ENCODE results near the gene AEBP1. TPM values are rescaled to one million over a fixed set of nuclear protein-coding genes. Genes with fewer than 3 reads are reported as not detected.

AEBP1 gene
- total RNA-seq, 1 experiment from 2014 or later = 17.8 TPM

DNA sequence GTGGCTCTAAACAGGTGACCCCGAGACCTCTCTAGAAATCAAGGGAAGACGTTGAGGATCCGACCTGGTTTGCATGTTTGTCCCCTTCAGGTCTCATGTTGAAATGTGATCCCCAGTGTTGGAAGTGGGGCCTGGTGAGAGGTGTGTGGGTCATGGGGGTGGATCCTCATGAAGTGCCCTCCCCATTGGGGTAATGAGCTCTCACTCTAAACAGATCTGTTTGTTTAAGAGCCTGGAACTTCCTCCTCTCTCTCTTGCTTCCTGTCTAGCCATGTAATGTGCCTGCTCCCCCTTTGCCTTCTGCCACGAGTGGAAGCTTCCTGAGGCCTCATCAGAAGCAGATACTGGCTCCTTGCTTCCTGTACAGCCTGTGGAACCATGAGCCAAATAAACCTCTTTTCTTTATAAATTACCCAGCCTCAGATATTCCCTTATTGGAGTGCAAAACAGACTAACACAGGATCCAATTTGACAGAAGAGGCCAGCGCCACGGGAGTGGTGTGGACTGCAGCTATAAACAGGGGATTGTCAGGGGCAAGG is 11.0 kb upstream of the AEBP1 start:
- H3K9me3 ChIP-seq (replicated peaks) = no peaks in the 10 kb centered on the region
- DNase-seq = no peak
- H3K27ac ChIP-seq = no peak overlapping the region
- H3K27me3 ChIP-seq = no peaks in the 10 kb centered on the region
- no peaks in the 10 kb centered on the region for H3K36me3 ChIP-seq
- H3K4me1 ChIP-seq = peaks cover 25% of the 10 kb centered on the region
- H3K4me3 ChIP-seq = no peak overlapping the region

DNA sequence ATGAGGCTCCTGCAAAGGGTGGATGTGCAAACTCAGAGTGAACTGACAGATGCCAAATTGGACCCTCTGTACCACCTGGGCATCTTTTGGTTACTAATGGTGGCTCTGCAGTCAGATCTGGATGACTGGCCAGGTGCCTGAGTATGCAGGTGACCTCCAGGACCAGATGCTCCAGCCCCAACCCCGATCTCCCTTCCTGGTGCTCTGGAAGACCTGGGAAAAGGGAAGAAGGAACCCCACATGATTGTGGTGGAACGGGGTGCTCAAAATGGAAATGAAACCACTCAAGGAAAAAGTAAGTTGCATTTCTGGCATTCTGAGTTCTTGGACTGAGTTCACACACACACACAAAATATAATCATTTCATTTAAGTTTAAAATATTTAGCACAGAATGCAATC is 9.8 kb upstream of the AEBP1 start:
- DNase-seq = no peak
- no peaks in the 10 kb centered on the region for H3K9me3 ChIP-seq (replicated peaks)
- no peaks in the 10 kb centered on the region for H3K36me3 ChIP-seq
- no peaks in the 10 kb centered on the region for H3K27me3 ChIP-seq
- H3K27ac ChIP-seq = no peak overlapping the region
- H3K4me3 ChIP-seq = no peak overlapping the region
- peaks cover 21% of the 10 kb centered on the region for H3K4me1 ChIP-seq

DNA sequence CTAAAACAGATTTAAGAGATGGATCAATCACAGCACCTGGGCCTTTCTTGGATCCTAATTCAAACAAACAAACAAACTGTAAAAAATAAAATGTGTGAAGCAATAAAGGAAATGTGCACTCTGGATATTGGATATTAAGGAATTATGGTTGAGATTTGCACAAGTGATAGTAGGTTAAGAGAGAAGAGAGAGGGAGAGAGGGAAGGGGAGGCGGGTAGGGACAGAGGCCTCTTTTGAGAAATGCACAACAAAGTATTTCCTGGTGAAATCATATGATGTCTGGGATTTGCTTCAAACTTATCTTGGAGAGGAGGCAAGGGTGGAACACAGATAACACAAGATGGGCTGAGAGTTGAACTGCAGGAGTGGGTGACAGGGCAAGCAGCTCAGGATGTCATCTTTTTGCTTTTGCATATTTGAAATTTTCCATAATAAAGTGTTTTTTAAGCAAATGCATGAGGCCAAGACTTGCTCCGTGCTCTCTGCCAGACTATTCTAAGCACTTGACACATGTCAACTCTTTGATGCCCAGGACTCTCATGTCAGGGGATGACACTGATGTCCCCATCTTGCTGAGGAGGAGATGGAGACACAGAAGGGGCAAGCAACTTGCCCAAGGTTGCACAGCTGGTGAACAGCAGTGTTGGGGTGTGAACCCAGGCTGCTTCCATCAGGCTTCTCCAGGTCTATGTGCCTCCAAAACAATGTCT is 9.1 kb upstream of the AEBP1 start:
- no peak overlapping the region for H3K4me3 ChIP-seq
- H3K9me3 ChIP-seq (replicated peaks) = no peaks in the 10 kb centered on the region
- H3K27ac ChIP-seq = no peak overlapping the region
- H3K36me3 ChIP-seq = no peaks in the 10 kb centered on the region
- no peak for DNase-seq
- no peaks in the 10 kb centered on the region for H3K27me3 ChIP-seq
- peaks cover 28% of the 10 kb centered on the region for H3K4me1 ChIP-seq

DNA sequence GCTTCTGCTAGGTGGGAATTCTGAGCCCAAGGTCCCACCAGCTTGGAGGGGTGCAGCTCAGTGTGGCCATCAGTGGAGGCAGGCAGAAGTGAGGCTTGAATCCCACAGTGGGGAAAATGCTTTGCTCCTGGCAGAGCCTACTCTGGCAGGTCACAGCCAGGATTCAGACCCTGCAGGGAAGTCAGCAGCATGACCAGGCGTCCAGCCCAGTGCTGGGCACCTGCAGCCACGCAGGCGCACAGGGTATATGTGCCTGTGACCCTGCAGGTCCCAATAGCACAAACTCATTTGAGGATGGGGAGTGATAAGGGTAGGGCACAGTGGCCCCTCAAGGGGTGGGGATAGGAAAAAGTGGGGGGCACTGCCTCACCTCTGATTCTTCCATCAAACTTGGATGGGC is 8.4 kb upstream of the AEBP1 start:
- Histone ChIP-seq H3K4me3 (no peak overlapping the region), H3K9me3 (replicated peaks) (no peaks in the 10 kb centered on the region), H3K27ac (no peak overlapping the region), H3K27me3 (no peaks in the 10 kb centered on the region), H3K4me1 (peaks cover 33% of the 10 kb centered on the region), H3K36me3 (no peaks in the 10 kb centered on the region)
- no peak for DNase-seq

DNA sequence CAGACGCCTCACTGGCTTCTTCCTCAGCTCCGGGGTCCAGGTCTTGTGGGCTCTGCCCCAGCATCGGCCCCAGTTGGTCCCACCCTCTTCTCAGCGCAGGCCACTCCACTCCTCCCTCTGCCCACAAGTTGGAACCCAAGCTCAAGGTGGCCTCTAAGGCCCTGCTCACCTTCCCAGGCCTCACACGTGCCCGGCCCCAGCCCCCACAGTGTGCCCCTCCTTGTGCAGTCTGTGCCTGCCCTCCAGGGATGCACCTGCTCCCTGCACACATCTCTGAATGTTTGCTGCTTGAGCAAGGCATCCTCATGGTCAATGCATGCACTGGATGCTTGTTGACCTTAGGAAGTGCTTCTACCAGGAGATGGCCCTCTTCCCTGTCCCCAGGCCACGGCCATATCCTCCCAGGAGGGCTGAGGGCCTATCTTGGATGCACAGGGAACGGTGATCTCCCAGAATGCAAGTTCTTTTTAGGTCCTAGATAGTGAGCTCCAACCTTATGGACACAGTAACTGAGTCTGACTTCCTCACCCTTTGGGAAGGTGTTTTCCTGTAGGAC is 7.7 kb upstream of the AEBP1 start:
- Histone ChIP-seq H3K4me1 (peaks cover 33% of the 10 kb centered on the region), H3K27ac (no peak overlapping the region), H3K27me3 (no peaks in the 10 kb centered on the region), H3K4me3 (no peak overlapping the region), H3K9me3 (replicated peaks) (no peaks in the 10 kb centered on the region), H3K36me3 (no peaks in the 10 kb centered on the region)
- DNase-seq = no peak

DNA sequence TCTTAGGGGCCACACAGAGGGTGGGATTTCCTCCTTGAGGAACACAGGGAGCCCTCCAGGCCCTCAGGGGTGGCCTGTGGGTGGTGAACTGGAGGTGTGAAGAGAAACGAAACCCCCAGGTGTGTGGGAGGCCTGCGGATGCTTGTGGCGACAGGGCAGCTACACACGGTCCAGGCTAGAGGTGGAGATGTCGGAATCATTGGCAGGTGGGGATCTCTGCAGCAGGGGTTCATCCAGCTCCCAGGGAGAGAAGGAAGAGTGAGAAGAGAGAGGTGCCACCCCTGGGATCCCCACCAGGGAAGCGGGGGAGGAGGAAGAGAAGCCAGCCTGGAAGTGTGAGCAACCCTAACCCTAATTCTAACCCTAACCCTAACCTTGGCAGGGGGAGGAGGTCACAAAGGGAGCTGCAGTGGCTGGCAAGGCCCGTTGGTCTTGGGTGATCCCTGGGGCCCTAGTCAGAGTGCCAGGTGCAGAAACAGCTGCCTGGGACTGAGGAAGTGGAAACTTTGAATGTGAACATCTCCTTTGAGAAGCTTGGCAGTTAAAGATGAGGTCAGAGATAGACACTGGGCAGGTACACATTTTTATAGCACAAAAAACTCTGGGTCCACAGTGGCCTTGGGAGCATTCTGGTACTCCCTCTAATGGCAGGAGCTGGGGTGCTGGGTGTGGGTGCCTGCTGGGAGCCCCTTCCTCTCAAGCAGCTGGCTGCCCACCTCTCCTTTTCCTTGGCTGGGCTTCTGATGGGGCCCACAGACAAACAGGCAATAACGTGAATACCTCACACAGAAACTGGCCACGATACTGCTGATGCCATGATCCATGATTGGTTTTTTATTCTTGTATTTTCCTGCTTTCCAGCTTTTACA is 6.8 kb upstream of the AEBP1 start:
- H3K9me3 ChIP-seq (replicated peaks) = no peaks in the 10 kb centered on the region
- H3K4me1 ChIP-seq = peaks cover 31% of the 10 kb centered on the region
- peak in 1 of 2 experiments; percentile 52 for DNase-seq
- no peak overlapping the region for H3K4me3 ChIP-seq
- no peaks in the 10 kb centered on the region for H3K36me3 ChIP-seq
- no peaks in the 10 kb centered on the region for H3K27me3 ChIP-seq
- H3K27ac ChIP-seq = no peak overlapping the region

DNA sequence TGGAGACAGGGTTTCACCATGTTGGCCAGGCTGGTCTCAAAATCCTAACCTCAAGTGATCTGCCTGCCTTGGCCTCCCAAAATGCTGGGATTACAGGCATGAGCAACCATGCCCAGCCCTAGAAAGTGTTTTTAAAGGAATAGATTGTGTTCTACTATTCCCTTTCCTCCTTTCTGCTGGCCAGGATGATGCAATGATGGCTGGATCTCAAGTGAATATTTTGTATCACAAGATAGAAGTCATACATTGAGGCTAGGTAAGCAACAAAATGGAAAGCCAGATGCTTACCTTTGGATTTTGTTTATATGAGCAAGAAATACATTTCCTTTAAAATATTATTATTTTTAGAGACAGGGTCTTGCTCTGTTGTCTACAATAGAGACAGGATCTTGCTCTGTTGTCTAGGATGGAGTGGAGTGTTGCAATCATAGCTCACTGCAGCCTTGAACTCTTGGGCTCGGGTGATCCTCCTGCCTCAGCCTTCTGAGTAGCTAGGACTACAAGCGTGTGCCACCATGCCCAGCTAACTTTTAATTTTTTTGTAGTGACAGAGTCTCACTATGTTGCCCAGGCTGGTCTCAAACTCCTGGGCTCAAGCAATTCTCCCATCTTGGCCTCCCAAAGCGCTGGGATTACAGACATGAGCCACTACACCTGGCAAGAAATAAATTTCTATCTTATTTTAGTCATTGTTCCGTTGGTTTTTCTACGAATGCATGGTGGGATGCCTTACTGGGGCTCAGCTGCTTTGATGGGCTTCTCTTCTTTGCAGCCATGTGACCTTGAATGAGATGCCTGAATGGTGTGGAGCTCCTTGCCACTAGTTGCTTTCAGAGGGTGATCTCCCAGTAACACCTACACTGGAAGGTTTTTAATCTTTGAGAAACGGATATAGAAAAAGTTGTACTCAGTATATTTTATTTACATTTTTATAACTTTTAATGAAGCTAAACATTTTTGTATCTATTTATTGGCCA is 5.8 kb upstream of the AEBP1 start:
- no peaks in the 10 kb centered on the region for H3K27me3 ChIP-seq
- no peak overlapping the region for H3K4me3 ChIP-seq
- H3K4me1 ChIP-seq = peaks cover 32% of the 10 kb centered on the region
- DNase-seq = no peak
- H3K36me3 ChIP-seq = no peaks in the 10 kb centered on the region
- no peaks in the 10 kb centered on the region for H3K9me3 ChIP-seq (replicated peaks)
- H3K27ac ChIP-seq = no peak overlapping the region

DNA sequence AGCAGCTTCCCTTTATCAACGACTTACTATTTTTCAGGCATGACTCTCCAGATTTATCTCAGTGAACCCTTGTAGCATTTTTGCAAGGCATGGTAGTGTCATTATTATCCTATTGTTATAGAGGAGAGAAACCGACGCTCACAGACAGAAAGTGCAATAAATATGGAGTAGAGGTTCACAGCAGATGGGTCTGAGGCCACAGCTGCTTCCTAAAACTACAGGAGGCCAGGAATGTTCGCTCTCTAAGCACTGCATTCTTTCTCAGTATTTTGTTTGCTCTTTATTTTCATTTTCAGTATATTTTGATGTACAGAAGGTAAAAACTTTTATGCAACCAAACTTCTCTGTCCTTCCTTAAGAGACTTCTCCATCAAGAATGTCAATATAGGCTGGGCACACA is 4.5 kb upstream of the AEBP1 start:
- no peak for DNase-seq

DNA sequence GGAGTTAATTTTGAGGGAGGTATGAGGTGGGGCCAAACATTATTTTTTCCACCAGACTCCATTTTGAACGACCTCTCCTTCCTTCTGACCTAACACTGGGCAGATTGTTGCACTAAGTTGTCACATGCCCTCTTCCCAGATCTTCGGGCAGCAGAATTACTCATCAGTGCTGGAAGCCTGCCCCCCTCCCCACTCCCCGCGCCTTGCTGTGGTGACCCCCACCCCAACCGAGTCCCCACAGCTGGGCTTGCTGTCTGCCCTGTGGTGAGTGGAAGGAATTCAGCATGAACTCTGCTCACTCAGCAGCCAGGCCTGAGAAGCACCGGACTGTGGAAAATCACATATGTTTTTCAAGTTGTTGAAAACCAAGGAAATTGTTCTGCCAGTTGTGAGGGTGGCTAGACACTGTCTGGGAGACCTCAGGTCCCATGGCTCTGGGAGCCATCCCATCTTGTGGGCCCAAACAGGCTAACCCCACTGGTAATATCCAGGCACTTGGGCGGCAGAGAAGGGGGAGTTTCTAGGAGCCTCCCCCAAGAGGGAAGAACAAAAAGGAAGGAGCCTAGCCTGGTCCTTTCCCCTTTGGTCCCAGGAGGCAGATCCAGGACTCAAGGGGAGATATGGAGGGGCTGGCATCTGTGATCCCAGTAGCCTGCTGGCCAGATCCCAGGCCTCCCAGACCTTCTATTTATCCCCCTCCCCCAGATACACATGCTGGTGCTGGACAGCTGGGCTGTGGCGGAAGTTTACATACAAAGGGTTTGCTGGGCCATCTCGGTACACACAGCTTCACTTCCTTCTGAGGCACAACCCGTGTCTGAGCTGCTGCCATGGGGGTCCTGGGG is 3.5 kb upstream of the AEBP1 start:
- H3K27ac ChIP-seq = peak overlapping the region; percentile 83
- DNase-seq = peak; percentile 57 to 71
- H3K27me3 ChIP-seq = no peaks in the 10 kb centered on the region
- no peaks in the 10 kb centered on the region for H3K9me3 ChIP-seq (replicated peaks)
- no peaks in the 10 kb centered on the region for H3K36me3 ChIP-seq
- H3K4me1 ChIP-seq = peaks cover 35% of the 10 kb centered on the region
- no peak overlapping the region for H3K4me3 ChIP-seq

More for the DNA sequence above, 4.5 kb upstream of the AEBP1 start:
- Histone ChIP-seq H3K4me1 (peaks cover 35% of the 10 kb centered on the region), H3K27ac (peak overlapping the region; percentile 83), H3K9me3 (replicated peaks) (no peaks in the 10 kb centered on the region), H3K4me3 (no peak overlapping the region), H3K36me3 (no peaks in the 10 kb centered on the region), H3K27me3 (no peaks in the 10 kb centered on the region)

DNA sequence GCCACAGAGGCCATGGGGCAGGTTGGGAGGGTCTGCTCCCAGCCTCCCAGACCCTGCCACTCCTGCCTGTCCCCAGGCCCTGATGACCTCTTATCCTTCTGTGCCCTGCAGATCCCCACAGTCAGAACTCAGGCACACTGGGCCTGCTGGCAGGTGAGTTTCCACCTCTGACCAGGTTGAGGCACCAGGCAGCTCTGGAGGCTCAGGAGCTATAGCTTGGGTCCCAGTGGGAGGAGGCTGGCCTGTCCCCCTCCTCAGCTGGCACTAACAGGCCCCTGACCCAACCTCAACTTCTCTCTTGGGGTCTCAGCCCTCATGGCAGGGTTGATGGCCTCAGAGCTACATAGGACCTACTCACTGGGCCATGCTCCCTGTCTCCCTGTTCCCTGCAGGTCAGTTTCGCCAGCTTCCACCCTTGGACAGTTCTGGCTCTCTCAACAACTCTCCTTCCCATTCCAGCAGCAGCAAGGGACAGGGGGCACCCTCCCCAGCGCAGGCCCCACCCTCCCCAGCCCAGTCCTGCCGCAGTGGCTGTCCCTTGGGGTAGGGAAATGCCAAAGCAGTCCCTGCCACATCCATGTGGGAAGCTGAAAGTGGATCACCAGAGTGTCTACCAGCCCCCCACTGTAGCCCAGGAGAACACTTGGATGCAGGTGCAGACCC is 2.7 kb upstream of the AEBP1 start:
- Histone ChIP-seq H3K27me3 (no peaks in the 10 kb centered on the region), H3K4me1 (peaks cover 35% of the 10 kb centered on the region), H3K27ac (peak overlapping the region; percentile 83), H3K4me3 (no peak overlapping the region), H3K9me3 (replicated peaks) (no peaks in the 10 kb centered on the region), H3K36me3 (no peaks in the 10 kb centered on the region)
- no peak for DNase-seq

DNA sequence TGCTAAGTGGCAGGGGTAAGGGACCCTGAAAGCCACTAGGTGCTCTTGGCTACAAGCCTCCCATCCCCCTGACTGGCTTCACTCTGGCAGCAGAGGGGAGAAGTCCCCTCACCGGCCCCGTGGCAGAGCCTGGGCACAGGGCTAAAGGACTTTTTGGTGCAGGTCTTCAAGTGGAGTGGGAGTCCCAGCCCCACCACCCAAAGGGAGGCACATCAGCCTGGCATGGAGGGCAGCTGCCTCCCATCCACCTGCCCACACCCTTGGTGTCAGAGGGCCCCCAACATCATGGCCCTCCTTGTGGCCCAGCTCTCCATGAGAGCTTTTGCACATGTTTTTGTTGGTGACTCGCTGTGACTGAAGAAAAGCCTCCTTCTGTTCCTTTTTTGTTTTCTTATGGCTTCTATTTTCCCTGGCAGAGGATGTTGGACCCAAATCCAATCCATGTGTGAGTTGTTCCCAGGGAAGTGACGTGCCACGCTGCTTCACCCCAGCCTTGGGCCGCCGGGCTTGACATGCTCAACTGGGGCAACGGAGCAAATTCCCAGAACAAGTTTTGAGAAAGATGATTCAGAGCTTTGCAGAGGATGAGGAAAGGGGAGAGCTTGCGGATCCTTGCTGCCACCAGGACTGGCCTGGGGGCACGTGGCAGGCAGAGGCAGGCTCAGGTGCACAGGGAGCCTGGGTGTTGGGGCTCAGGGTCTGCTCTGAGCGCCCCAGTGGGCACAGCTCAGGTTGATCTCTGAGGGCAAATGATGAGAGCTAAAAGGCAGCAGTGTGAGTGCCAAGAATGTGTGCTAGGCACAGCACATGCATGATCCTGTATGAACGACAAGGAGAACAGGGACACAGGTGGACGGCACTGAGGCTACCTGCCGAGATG is 1.9 kb upstream of the AEBP1 start:
- Histone ChIP-seq H3K9me3 (replicated peaks) (no peaks in the 10 kb centered on the region), H3K27me3 (no peaks in the 10 kb centered on the region), H3K27ac (no peak overlapping the region), H3K4me1 (peaks cover 35% of the 10 kb centered on the region), H3K36me3 (no peaks in the 10 kb centered on the region), H3K4me3 (no peak overlapping the region)
- no peak for DNase-seq

DNA sequence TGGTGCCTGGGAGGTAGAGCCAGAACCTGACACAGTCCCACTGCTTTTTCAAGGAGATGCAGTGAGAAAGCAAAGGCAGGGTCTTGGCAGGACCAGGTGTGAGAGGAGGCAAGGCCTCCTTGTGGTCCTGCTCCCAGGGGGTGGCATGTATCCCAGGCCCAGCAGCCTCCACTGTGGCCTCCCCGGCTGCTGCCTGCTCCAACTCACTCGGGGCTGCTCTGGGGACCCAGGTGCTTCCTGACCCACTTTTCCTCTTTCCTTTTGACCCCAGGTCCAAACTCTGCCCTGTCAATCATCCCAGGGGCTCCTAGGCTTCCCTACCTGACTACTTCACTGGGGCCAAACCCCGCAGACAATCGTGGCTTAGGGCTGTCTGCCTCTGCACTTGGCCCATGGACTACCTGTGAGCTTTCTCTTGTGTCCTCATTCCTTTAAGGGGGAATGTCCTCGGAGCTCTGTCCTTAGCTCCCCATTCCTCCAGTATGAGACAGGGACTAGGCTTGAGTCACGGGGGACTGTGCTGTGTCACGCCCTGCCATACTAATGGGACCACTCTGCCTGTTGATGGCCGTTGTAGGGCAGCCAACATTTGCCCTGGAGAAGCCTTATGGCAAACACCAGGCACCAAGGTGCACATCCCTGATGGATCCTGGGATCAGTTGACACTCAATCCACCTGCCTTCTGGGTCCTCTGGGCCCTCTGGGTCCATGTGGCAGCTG is 1.1 kb upstream of the AEBP1 start:
- Histone ChIP-seq H3K27ac (no peak overlapping the region), H3K9me3 (replicated peaks) (no peaks in the 10 kb centered on the region), H3K27me3 (no peaks in the 10 kb centered on the region), H3K4me1 (peaks cover 28% of the 10 kb centered on the region), H3K4me3 (no peak overlapping the region), H3K36me3 (no peaks in the 10 kb centered on the region)
- no peak for DNase-seq
